ENCODE measurements around the gene NRN1.

Gene NRN1

GRCh38 chr6:6002005-6002847, 4.5 kb downstream of the NRN1 start:
- no peak for DNase-seq

- DNase-seq, result no peak
Measured at GRCh38 chr6:6001443-6001842, 5.3 kb downstream of the NRN1 start.

GRCh38 chr6:5999688-6000608, 6.8 kb downstream of the NRN1 start:
- DNase-seq, result no peak

- DNase-seq, result no peak
Measured at GRCh38 chr6:5998711-5999687, 7.7 kb downstream of the NRN1 start.

GRCh38 chr6:5998236-5998635, 8.5 kb downstream of the NRN1 start:
- DNase-seq, result no peak

GRCh38 chr6:5997420-5997987, 9.2 kb downstream of the NRN1 start:
- no peak for DNase-seq

GRCh38 chr6:5996714-5997419, 9.9 kb downstream of the NRN1 start:
- no peak for DNase-seq

- no peak for DNase-seq
Measured at GRCh38 chr6:5995949-5996713, 10.6 kb downstream of the NRN1 start.

GRCh38 chr6:5995658-5995948, 11.1 kb downstream of the NRN1 start:
- no peak for DNase-seq

GRCh38 chr6:5994999-5995657, 11.6 kb downstream of the NRN1 start:
- DNase-seq, result no peak

- no peak for DNase-seq
Measured at GRCh38 chr6:5994234-5994998, 12.3 kb downstream of the NRN1 start.

GRCh38 chr6:5992551-5993225, 14.0 kb downstream of the NRN1 start:
- DNase-seq, result no peak

- DNase-seq, result no peak
Measured at GRCh38 chr6:5990786-5991185, 15.9 kb downstream of the NRN1 start.

- DNase-seq, result no peak
Measured at GRCh38 chr6:5989141-5989723, 17.5 kb downstream of the NRN1 start.

- no peak for DNase-seq
Measured at GRCh38 chr6:5986861-5987260, 19.9 kb downstream of the NRN1 start.

GRCh38 chr6:5984150-5985089, 22.3 kb downstream of the NRN1 start:
- no peak for DNase-seq

Measured in activated CD4-positive, alpha-beta T cell treated with anti-CD3 and anti-CD28 coated beads for 1 hour (primary cell).